GM18505 (cell line): ENCODE measurements around the gene MSRB1.
"Not testable (repeated sequence)": the region's sequence is repeated elsewhere in the genome, so short reads cannot be mapped to it uniquely, and the experiment has no call there.

Experiments used
- ATAC-seq: cut with Tn5 transposase; IDR thresholded peaks from one replicate; pipeline ENCODE4 v1.9.1; 2021; ENCODE audit not compliant: unreplicated experiment
- POLR2A ChIP-seq: IDR thresholded peaks from 4 replicates; pipeline ENCODE4 v1.6.1; 2011; ENCODE audit warnings: borderline replicate concordance; ENCODE audit not compliant: insufficient read depth, insufficient read length; ENCODE audit errors: extremely low read depth

MSRB1 gene

DNA sequence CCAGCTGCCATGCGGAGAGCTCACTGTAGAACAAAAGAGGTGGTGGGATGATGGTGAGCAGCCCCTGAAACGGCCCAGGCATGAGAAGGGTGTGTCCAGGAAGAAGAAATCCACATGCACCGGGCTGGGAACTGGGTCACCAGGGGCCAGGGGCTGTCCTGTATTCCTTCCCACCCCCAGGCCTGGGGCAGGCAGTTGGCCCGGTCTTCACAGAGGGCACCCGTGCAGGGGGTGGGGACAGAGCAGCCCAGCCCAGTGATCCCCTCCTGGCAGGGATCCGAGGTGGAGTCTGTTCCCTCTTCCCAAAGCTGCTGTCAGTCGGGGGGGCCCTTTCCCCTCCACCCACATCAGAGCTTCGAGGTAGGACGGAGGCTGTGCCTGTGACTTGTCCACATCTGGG is 34.0 kb downstream of the MSRB1 start:
- TF ChIP-seq POLR2A: no peak
- ATAC-seq: no peak

DNA sequence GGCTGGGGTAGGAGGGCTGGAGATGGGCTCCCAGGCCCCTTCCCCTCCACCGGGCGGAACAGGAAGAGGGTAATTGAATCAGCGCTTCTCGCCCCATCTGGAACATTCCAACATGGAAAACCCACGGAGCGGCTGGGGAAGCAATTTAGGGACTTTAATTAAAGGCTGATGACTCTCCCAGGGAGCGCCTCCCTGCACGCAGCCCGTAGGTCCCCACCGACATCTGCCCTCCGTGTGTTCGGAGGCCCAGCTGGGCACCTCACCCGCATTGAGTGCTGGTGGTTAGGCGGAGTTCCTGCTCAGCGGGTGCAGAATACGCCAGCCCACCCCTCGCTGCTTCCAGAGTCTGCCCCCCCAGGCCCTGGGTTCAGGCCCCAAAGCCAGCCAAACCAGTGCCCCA is 34.8 kb downstream of the MSRB1 start:
- TF ChIP-seq POLR2A: no peak
- no peak for ATAC-seq

DNA sequence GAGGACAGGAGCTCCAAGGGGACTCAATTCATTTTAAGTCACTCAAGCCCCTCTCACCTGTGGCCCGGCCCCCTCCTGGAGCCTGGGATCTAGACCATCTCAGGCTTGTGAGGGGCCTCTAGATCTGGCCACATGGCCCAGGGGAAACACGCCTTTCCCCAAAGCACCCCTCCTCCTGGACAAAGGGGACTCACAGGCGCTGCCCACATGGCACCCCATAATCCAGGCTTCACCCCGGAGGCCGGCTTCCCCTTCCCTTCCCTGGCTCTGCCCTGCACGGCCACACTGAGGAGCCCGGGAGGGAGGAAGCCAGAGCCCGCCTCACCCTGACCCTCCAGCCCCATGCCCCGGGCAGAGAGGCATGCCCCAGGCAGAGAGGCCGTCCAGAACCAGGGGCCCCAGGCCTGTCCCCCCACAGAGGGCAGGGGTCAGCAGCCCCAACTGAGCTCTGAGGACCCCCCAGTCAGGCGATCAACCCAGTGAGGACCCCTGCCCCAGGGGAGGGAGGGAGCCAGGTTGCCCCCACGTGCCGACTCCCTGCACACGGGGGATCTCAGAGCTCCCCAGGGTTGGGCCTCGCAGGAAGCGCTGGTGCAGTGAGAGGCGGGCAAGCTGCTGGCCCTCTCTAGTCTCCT is 35.7 kb downstream of the MSRB1 start:
- ATAC-seq: no peak
- no peak for TF ChIP-seq POLR2A

DNA sequence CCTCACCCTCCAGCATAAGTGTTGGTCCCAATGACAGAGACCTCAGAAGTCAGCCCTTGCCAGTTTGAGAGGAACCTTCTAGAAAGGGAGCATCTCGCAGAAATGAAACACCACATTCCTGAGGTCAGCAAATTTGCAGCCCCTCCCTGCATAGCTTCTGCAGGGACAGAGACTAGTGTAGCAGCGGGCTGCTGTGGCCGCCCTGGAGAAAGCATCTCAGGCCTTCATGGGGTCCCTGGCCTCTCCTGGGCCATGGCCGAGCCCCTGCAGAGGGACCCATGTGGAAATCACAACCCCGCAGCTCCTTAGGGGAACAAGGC is 36.2 kb downstream of the MSRB1 start:
- no peak for ATAC-seq
- TF ChIP-seq POLR2A: no peak

DNA sequence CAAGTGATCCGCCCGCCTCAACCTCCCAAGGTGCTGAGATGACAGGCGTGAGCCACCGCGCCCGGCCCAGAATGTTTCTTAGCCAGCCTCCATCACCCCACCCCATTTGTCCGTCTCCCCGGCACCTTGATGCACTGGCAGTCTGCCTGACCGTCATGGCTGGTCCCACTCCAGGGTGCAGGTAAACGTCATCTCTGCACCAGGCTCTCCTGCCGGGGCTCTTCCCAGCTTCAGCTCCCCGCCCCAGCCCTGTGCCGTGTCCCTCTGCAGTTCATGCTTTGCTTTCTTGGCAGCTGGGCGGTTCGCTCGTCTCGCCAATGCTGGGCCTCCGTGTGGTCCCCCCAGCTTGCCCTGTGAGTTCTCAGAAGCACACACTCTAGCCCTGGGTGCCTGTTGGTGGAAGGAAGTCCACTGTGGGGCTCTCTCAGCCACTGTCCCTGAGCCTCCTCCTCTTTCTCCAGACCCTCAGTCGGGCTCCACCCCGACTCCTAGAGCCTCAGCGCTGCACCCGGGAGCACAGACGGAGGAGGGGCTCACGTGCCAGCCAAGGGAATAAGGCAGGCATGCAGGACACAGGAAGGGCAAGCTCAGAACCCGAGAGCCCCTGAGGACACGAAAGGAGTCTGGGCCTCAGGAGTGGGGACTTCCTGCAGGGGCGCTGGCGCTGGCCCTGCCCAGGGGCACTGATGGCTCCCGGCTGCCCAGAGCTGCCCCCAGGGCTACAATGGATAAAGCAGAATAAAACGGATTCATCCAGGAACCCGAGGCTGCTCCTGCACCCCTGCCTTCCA is 36.7 kb downstream of the MSRB1 start:
- TF ChIP-seq POLR2A: no peak
- ATAC-seq: no peak

DNA sequence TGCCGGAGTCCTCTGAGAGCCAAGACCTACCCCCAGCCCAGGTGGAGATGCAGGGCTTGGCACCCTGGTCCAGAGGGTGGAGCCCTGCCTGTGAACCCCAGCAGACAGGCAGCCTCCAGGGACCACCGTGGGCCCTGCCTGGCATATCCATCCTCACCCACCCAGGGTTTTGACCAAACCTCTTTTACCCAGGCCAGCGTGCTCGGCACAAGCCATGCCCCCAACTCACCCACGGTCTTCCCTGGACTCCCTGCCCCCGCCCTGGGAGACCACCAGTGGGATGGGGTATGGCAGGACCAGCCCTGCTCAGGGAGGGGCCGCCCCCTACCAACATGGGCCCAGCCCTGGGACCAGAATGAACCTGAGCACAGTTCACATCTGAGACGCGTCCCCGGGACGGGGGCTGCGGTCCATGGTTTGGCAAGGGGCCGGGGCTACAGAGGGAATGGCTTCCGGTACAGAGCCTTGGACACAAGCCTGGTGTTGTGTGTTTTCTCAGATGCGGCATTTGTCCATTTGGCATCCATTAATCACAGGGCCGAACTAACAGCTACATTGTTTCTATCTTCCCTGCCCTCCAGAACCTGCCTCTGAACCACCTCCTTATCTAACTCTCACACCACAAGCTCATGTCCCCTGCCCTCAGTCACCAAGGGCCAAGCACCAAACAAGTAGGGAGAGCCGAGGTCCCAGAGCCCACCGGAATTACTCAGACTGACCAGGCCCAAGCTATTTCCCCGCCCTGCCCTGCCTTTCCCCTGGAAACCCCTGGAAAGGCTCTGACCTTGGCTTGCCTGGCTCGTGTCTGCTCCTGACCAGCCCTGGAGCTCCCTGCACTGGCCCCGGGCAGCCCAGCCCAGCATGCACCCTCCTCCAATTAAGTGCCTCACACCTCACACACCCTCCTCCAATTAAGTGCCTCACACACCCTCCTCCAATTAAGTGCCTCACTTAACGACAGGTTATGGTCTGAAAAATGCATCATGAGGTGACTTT is 38.9 kb downstream of the MSRB1 start:
- no peak for ATAC-seq
- TF ChIP-seq POLR2A: no peak

DNA sequence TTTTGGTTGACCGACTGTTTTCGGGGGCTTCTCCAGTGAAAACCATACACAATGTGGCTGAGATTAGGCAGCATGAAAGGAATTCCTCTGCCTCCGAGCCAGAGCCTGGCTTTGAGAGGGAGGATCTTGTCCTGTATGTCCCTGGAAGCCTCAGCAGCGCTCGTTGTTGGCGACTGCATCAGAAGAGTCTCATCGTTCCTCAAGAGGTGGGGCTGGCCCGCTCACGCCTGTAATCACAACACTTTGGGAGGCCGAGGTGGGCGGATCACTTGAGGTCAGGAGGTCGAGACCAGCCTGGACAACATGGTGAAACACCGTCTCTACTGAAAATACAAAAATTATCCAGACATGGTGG is 39.8 kb downstream of the MSRB1 start:
- TF ChIP-seq POLR2A: no peak
- ATAC-seq: no peak

DNA sequence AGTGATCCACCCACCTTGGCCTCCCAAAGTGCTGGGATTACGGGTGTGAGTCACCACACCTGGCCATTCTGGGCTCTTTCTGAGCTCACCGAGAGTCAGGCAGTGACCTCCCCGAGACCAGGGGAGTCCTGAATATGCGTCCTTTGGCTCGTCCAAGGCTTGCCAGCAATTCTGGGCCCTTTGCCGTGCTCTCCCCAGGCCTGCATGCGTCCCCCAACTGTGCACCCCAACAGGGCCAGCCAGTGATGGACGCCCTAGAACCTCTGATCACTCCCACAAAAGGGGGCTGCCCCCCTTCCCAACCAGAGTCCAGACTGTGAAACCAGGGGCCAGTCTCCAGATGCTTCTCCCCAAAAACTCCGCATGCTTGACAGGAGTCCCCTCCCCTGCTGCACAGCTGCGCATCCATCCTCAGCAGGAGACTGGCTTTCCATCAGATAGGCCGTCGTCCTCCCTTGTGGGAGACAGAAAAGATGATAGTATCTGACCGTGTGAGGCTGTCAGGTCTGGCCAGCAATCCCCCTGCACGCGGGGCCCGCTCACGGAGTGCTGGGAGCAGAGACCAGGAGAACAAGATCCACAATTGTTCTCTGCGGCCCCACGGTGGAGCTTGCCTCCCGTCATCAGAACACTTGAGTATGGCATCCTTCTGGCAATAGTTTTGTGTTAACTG is 40.3 kb downstream of the MSRB1 start:
- no peak for TF ChIP-seq POLR2A
- ATAC-seq: no peak

DNA sequence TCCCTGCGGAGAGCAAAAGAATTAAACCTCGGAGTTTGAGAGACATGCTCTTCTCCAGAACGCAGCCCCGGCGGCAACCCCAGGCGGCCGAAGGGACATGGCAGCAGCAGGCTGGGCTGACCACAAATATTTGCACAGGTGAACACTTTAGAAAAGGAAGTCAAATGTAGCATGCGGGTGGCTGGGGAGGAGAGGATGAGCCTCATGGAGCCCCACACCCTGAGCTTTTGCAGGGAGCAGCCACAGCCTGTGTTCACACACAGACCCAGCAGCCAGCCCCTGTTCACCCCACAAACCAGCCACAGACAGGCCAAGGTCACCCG is 42.6 kb downstream of the MSRB1 start:
- no peak for ATAC-seq
- no peak for TF ChIP-seq POLR2A

DNA sequence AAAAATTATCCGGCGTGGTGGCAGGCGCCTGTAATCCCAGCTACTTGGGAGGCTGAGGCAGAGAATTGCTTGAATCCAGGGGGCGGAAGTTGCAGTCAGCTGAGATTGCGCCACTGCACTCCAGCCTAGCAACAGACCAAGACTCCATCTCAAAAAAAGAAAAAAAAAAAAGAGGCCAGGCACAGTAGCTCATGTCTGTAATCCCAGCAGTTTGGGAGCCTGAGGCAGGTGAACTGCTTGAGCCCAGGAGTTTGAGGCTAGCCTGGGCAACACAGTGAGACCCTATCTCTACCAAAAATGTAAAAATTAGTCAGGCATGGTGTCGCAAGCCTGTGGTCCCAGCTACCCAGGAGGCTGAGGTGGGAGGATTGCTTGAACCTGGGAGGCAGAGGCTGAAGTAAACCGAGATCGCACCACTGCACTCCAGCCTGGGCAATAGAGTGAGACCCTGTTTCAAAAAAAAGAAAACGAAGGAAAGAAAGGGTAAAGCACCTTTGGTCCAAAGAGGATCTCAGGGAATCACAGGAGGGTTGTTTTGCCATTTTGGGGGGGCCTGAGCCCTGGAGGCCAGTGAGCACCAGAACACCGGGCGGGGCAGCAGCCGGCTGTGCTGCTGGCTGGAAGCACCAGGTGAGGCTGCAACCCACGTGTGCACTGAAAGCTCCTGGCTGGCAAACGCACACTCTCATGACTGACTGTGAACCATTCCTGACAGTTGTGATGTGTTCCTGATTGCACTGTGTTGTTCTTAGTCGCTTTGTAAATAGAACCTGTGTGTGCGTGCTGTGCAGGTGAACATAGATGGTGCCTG is 43.2 kb downstream of the MSRB1 start:
- no peak for TF ChIP-seq POLR2A
- ATAC-seq: no peak

DNA sequence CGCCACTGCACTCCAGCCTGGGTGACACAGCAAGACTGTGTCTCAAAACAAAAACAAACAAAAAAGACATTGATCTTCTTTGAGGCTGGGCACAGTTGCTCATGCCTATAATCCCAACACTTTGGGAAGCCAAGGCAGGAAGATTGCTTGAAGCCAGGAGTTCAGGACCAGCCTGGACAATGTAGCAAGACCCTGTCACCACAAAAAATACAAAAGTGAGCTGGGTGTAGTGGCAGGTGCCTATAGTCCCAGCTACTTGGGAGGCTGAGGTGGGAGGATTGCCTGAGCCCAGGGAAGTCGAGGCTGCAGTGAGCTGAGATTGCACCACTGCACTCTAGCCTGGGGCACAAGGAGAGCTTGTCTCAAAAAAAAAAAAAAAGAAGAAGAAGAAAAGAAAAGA is 45.3 kb downstream of the MSRB1 start:
- ATAC-seq: not testable (repeated sequence)

DNA sequence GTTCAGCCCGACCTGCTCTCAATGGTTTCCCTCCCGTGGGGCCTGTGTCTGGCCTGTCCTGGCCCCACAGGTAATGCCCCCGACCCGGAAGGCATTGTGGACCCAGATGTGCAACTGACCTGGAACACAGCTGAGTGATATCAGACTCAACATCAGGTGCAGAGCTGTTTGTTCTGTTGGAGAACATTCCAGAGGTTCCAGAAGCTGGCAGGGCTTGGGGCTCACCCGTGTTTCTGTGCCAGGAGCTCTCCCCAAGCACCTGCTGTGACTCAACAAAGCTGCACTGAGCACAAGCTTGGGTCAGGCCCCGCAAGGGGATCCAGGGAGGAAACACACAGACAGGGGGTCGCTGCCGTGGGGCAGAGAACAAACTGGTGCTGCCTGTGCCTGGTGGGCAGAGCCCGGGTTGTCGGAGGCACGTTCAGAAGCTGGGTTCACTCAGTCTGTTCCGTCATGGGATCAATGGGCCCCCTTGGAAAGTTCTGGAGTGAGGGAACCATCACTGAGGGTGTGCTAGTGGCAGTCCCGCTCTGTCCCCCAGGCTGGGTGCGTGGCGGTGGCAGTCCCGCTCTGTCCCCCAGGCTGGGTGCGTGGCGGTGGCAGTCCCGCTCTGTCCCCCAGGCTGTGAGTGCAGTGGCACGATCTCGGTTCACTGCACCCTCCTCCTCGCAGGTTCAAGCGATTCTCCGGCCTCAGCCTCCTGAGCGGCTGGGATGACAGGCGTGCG is 46.9 kb downstream of the MSRB1 start:
- ATAC-seq: no peak

More for the DNA sequence above, 46.9 kb downstream of the MSRB1 start:
- no peak for TF ChIP-seq POLR2A
